Astrocyte of the cerebellum (primary cell): ENCODE measurements around the gene GRIK1.

Experiments
- DNase-seq: peaks from one replicate; pipeline ENCODE4 v3.0.0-alpha.2; 2011; ENCODE audit warnings: low read depth
- H3K4me3 ChIP-seq: 2 replicates; pipeline ENCODE4 v1.5.1; 2011; ENCODE audit warnings: mild to moderate bottlenecking, low read depth, low read length, moderate library complexity
- CTCF ChIP-seq: IDR thresholded peaks from 2 replicates; pipeline ENCODE4 v1.5.1; 2012; ENCODE audit warnings: low read length, low read depth, moderate library complexity, mild to moderate bottlenecking; ENCODE audit errors: missing control alignments
- in situ Hi-C: cut with HindIII; loops from 2 replicates; pipeline ENCODE4 v1.10.0; 2017; ENCODE audit warnings: low sequenced_read_pairs

GRIK1 gene

GRCh38 chr21:29947119-29947518 is 7.3 kb upstream of the GRIK1 start:
- in situ Hi-C loops, result no loop called here
- DNase-seq, result no peak
- H3K4me3 ChIP-seq, result no peak overlapping the region
- TF ChIP-seq CTCF, result no peak

- TF ChIP-seq CTCF, result peak; percentile 43
- in situ Hi-C loops, result no loop called here
- no peak overlapping the region for H3K4me3 ChIP-seq
- DNase-seq, result no peak
These were observed 4.1 kb upstream of the GRIK1 start for GRCh38 chr21:29943885-29944284.

GRCh38 chr21:29942034-29942433 is 2.2 kb upstream of the GRIK1 start:
- no peak overlapping the region for H3K4me3 ChIP-seq
- DNase-seq, result no peak
- TF ChIP-seq CTCF, result no peak
- in situ Hi-C loops, result no loop called here

GRCh38 chr21:29940991-29941390 is 1.2 kb upstream of the GRIK1 start:
- no peak for TF ChIP-seq CTCF
- no peak overlapping the region for H3K4me3 ChIP-seq
- no peak for DNase-seq
- in situ Hi-C loops, result no loop called here

- H3K4me3 ChIP-seq, result peak overlapping the region; percentile 49
- no peak for DNase-seq
- TF ChIP-seq CTCF, result no peak
- in situ Hi-C loops, result no loop called here
These were observed 565 bp upstream of the GRIK1 start for GRCh38 chr21:29940361-29940760.

GRCh38 chr21:29939104-29939923 is 482 bp downstream of the GRIK1 start:
- DNase-seq, result no peak
- in situ Hi-C loops, result no loop called here
- TF ChIP-seq CTCF, result no peak
- H3K4me3 ChIP-seq, result peak overlapping the region; percentile 49

GRCh38 chr21:29938776-29939103 is 1.1 kb downstream of the GRIK1 start:
- H3K4me3 ChIP-seq, result peak overlapping the region; percentile 49
- no peak for DNase-seq
- no peak for TF ChIP-seq CTCF
- in situ Hi-C loops, result no loop called here
